GM11168 (cell line): ENCODE results near the gene RGS8.

Source experiments
- in situ Hi-C: fragments of 300-500 bp; cut with MboI; formaldehyde crosslinking; loops from one replicate; pipeline ENCODE4 v1.12.0; 2022; ENCODE audit warnings: low sequenced_read_pairs; ENCODE audit not compliant: unreplicated experiment

Gene RGS8, protein sequence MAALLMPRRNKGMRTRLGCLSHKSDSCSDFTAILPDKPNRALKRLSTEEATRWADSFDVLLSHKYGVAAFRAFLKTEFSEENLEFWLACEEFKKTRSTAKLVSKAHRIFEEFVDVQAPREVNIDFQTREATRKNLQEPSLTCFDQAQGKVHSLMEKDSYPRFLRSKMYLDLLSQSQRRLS

DNA sequence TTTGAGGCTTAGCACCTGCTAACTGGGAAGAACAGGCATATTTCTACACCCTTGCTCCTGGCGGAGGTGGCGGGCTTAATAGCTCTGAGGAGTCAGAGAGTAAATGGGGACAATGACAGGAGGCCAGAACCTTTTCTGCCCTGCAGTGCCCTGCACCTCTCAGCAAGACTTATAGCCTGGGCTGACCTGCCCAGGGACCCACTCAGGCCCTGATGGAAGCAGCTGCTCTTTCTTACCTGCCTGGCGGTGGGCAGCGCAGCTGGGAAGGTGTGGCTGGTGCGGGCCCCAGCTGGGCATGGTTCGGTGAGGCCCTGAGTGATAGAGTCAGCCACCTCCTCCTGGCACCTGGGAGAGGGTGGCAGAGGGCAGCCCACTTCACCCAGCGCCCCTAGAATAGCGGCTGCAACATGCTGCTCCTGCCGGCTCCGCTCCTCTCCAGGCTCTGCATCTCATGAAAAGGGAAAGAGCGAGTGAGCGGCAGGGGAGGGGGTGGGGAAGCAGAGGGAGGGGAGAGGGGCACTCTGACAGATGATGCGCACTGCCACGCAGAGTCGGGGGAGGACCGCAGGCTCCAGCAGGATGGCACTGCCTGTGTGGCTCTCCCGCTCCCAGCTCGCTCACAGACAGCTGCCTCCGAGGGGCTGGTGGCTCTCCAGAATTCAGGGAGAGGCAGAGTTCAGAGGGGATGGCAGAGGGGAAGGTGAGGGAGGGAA is at the start of gene RGS8:
RGS8 (minus strand) TSS at position 472 of the 713 bp plus-strand sequence. CDS start 14,938 bp downstream, outside the sequence.
- in situ Hi-C loops, result no loop called here

DNA sequence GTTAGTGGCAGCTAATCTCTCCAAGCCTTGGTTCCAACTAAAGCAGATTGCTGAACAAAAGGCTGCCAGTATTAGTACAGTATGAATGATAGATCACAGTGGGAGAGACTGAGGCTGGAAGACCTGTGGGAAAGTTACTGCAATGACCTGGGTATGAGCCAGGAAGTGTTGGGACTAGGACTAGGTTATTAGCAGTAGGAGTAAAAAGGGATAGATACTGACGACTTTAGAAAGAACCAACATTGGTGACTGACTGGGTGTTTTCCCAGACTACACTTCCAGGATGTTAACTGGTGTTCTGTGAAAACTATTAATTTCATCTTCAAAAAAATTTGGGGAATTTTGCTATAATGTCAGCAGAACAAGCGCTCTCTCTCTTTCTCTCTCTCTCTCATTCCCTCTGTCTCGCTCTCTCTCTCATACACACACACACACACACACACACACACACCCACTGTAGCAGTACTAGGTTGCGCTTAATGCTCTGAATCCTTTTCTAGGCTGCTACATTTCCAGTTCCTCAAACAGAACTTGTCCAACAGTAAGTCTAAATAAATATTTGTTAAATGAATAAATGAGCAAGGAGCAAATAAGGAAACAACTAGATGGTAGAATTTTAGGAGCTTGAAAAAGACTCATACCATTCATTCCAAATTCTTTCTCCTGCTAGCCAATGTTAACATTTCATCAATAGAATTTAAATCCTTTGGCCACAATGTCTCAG is 47.6 kb upstream of the RGS8 start:
- in situ Hi-C loops, result no loop called here

DNA sequence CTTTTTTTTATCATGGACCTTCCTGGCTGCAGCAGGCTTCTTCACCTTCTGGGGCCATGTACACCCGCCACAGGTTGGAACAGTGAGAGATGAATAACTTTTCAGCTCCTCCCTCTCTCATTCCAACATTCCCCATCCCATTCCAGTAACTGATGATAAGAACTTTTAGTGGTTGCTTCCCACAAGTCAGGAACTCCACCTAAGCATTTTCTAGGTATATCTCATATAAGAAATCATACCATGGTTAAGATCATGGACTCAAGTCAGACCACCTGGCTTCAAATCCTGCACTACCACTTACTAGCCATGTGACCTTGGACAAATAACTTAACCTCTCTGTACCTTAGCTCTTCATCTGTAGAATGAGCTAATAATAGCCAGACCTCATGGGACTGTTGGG is 42.5 kb upstream of the RGS8 start:
- in situ Hi-C loops, result no loop called here

DNA sequence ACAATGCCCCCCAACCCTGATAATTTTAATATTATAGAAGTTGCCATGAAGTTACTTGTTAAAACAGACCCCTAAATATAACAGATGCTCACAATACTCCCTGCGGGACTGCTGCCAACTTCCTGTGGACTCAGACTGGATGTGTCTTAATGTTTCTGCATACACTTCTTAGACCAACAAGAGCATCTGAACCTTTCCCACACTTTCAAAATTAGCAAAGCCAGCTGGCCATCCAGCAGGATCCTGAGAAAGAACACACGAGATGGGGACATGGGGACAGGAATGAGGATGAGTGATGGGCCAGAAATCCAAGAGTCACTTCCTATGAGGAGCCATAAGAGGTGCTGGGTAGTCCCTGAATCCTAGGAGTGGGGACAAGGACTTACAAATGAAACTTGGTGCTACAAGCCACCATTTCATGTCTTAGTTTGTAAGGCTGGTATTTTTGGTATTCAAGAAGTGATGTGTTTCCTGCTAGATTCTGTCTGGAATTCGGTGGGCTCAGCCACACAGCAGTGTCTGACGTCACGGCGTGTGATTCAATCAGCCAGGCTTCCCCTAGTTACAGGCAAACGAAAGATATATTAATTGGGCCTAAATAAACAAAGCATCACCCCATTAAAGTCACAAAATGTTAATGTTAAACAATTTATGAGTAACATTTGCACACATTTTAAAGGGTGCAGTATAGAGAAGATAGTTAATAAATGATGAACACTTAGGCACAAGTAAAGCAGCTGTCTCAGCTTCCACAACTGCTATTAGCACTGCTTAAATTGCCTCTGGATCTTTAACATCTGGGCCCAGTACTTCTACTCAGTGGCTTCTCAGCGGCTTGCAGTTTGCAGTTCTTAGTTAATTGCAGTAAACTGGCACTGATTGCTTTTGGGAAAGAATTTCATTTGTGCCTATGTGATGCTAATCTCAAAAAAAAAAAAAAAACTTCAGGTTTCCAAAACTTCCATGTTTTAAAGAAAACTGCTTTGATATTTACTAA is 41.2 kb upstream of the RGS8 start:
- in situ Hi-C loops, result no loop called here

DNA sequence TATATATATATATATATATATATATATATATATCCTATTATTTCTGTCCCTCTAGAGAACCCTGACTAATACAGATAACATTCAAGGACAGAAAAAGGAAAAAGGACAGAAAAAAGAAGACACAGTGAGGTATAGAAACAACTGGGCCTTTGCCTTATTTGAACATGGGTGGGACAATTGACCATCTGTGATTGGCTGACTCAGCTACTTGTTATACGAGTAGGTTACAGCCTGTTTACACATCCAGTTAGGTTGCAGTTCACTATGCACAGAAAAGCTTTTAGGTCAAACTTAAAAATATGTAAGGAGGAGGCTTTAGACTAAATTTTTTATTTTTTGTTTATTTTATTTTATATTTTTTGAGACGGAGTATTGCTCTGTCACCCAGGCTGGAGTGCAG is 39.8 kb upstream of the RGS8 start:
- in situ Hi-C loops, result no loop called here

DNA sequence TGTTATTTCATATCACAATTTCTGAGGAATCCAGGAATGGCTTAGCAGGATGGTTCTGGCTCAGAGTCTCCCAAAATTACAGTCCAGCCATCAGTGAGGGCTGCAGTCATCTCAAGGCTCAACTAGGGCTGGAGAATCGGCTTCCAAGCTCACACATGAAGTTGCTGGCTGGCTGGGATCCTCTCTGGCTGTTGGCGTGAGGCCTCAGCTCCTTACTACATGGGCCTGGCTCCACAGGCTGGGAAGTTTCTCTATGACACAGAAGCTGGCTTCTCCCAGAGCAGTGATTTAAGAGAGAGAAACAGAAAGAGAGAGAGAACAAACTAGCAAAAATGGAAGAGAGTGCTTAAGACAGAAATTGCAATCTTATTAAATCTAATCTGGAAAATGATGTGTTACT is 38.8 kb upstream of the RGS8 start:
- in situ Hi-C loops, result no loop called here

DNA sequence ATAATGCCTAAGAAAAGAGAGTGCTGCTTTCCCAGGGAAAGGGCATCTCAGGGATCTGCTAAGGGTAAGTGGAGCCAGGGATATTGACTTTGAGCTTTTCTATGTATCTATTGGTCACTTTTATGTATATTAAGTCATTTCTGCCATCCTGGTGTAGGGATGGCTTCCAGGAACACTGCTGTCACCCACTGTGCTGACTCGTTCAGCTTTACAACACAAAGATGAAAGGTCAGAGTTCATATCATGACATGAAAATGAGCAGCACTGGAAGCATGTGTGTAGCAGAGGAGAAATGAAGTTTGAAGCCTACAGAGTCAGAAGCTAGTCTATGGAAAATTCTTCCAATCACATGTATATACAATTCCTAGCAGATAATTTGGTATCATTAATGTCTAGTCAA is 37.1 kb upstream of the RGS8 start:
- in situ Hi-C loops, result no loop called here

DNA sequence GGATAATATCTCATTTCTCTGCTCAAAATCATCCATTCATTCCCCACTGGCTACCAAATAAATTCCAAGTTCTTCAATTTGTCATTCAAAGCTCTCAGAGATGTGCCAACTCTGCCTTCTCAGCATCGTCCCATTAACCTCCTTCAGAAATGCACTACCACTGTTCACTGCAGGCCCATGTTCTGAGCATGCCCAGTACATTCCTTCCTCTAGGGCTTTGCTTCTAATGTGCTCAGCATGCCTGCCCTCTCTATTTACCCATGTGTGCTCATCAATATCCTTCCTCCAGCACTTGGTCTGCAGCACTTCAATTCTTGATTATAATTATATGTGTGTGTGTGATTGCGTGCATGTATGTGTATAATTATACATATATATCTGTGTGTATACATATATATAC is 36.1 kb upstream of the RGS8 start:
- in situ Hi-C loops, result no loop called here

DNA sequence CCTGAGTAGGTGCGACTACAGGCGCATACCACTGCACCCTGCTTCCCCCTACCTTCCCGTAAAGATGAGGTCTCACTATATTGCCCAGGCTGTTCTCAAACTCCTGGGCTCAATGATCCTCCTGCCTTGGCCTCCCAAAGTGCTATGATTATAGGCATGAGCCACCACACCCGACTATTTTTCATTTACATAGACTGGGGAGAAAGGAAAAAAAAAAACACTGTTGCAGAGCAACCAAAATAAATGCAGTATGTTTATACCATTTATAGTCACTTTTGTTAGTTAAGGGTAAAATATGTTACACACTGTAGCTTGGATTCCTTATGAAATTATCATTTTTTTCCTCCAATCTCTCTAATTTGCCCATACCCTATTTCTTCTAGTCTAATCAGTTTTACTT is 35.2 kb upstream of the RGS8 start:
- in situ Hi-C loops, result no loop called here

DNA sequence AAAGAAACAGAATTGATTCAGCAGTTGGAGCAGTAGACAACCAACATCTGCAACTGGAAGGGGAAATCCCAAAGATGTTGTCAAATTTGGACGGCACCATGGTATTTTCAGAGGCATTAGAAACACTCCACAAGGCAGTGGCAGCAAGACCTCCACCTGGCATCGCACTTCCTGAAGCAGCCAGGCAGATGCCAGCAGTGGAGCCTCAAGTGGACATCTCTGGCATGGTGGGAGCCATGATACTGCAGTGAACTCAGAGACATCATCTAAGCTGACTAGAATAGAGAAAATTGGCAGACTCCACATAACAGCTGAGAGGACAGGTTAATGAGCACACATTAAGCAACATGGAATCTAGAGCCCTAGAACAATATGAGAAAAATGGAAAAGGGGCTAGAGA is 33.9 kb upstream of the RGS8 start:
- in situ Hi-C loops, result no loop called here

DNA sequence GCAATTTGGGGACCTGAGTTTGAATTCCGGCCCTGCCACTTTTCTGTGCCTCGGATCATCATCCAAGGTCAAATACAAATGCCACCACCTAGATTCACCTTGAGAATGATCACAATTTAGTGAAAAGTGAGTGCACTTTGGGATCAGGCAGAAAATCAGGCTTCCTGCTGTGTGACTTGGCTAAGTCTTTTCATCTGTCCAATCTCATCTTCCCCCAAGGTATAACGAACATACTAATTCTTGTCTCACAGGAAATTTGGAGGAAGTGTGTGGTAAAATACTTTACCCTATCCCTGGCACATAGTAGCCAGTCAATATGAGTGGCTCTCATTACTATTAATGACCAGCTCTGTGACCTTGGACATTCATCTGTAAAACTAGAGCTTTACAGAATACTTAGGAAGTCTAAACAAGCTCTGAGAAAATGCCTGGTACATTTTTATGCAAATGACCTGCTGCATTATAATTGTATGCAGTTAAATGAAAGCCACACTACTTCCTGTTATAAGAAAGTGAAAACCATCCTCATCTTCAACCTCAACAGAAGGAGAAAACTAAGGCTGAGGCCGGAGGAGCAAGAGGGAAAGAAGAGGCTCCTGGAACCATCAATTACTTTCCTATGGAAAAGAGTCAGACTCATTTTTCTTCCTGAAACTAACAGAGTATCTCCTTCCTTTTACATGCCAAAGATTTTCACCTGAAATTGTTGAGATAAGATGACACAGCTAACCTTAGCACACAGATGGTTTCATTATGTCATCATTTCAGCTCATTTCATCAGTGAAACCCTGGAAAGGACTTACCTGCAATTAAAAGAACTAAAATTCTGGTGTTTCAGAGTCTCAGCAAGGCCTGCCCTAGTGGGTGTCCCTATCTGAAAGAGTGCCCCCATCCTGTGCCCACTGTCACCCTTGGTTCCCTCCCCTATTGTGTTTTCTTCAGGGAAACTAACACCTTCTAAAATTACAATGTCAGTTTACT is 32.6 kb upstream of the RGS8 start:
- in situ Hi-C loops, result no loop called here

DNA sequence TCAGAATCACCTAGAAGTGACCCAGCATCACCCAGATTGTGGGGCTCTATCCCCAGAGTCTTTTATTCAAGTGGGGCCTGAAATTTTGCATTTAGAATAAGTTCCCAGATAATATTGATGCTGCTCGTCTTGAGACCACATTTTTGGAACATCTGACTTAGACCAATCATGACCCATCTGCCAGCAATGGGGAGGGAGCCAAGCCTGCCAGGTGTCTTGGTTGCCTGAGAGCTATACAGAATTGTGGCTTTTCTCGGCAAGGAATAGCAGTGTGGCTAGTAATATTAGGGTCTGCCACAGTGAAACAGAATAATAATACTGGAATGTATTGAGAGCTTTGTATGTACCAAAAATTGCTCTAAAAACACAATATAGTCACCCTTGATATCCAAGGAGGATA is 31.1 kb upstream of the RGS8 start:
- in situ Hi-C loops, result no loop called here

DNA sequence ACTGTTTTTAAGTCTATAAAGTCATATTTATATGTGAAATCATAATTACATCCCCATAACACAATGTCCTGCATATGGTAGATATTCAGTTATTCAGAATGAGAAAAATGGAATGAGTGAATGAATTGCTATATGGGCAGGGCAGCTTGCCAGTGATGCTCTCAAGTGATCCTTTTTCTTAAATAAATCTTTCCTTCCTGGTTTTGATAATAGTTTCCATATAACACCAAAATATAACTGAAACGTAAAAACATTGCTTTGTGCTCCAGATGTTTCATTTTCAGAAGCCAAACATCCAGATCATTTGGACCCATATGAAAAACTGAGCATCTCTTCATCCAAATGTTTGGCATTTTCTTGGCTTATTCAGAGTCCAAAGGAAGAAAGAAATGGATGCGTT is 30.2 kb upstream of the RGS8 start:
- in situ Hi-C loops, result no loop called here

DNA sequence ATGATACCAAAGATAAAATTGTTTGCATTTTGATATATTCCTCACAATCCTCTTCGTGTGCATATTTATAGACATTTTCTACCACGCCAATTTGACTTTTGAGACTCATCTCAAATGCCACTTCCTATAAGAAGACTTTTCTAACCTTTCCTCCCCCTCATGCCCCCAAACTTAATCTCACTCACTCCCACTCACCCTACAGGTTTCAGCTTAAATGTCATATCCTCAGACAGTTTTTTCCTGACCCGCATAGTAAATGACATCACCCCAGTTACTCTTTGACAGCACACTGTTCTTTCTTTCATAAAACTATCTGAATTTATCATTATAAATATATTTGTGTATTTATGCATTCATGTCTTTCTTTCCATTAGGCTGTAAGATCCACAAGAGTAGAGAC is 29.6 kb upstream of the RGS8 start:
- in situ Hi-C loops, result no loop called here

DNA sequence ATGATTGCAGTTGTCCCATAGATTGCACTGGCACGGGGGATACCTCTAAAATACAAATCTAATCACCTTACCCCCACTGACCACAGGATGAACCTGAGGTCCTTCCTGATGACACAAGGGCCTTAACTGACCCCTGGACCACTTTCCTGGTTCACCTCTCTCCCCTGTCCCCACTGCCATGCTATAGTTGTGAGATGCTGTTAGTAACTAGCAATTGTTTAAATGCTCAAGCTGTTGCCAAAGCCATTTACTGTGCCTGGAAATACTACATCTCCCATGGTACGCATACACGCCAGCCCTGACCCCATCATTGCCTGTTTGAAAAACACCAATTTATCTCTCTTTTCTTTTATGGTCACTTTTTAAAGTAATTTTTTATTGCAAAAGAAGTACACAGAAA is 29.1 kb upstream of the RGS8 start:
- in situ Hi-C loops, result no loop called here

DNA sequence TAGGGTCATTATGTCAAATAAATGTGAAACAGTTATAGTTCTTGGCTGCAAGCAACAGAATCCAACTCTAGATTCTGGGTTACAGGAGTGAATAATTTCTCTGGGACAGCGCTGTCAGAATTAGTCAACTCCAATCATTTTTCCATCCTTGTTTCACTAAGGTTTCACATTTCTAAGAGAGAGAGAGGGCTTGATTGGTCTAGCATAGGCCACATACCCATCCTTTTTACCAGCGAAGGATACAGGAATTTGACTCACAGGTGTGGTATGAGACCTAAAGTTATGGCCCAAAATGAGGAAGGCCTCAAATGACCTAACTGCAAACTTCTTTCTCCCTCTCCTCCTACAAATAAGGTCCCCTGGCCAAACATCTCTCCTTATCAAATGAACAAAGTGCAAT is 25.5 kb upstream of the RGS8 start:
- in situ Hi-C loops, result no loop called here

DNA sequence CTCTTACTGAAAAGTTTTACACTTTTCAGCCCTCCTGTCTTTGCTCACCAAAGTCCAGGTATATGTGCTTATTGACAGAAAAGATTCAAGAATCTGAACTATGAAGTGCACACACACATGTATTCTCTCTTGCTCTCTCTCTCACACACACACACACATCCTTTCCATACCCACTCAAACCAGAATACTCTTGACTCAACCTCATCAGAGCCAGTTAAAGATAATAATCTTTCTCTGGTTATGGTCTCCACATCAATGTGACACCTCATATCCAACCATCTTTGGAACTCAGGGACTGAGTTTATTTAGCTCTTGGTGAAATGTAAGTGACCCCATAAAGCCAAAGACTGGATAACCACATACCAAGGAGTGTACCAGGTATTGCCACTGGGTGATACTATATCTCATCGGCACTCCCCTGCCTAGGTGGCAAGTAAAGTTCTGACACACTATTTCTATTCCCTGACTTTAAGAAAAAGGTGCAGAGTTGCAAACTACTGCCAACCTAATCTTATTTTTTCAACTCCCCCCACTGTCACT is 24.9 kb upstream of the RGS8 start:
- in situ Hi-C loops, result no loop called here

DNA sequence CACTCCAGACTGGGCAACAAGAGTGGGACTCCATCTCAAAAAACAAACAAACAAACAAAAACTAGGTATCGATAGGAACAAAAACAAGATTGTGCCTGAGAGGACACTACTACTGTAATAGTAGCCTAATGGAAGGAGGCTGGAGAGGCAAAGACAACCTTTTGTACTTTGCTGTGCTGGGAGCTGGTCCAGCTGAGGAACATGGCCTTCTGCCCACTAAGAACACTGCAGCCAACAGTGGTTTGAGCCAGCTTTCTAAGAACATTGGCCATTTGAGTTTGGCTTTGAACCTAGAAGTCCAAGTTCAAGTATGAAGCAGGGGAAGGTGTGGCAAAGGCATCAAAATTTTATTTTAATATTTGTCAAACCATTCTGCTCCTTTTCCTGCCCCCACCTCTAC is 22.7 kb upstream of the RGS8 start:
- in situ Hi-C loops, result no loop called here

DNA sequence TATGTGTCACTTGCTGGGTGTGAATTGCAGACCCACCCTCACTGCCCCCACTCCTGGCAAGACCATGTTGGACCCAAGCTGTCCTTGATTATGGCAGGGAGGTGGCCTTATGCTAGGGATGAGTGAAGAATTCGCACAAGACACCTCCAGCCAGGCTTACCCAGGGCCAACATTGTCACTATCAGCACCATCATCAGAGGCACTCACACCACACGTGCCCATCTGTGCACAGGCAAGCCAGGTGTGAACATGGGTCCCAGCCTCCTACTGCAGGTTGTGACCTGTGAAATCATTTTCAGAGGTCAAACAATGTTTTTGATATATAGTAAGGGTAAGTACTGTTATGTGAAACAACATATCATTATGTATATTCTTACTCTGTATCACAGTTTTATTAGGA is 20.3 kb upstream of the RGS8 start:
- in situ Hi-C loops, result no loop called here
